Keratinocyte (primary cell): Measurements from ENCODE around the gene GNPTG. TPM values are rescaled to one million over a fixed set of nuclear protein-coding genes. Genes with fewer than 3 reads are reported as not detected.

Experiments
- DNase-seq: peaks from one replicate; pipeline ENCODE4 v3.0.0-alpha.2; 2011; ENCODE audit warnings: low read depth, missing footprints, low spot score
- FAIRE-seq: peaks from 2 replicates; lab custom pipeline; 2011; peaks lifted over from hg19 to GRCh38; lab: Jason Lieb, UNC
- H2AFZ ChIP-seq: 2 replicates; pipeline ENCODE4 v1.6.0; 2012; ENCODE audit warnings: low read length, control low read depth, inconsistent platforms; ENCODE audit not compliant: control insufficient read depth
- H3K27ac ChIP-seq: 2 replicates; pipeline ENCODE4 v1.5.1; 2011; ENCODE audit warnings: low read length; ENCODE audit not compliant: control insufficient read depth, insufficient read depth
- H3K27me3 ChIP-seq: 3 replicates; pipeline ENCODE4 v1.6.0; 2011; ENCODE audit warnings: low read length; ENCODE audit not compliant: control insufficient read depth, insufficient read depth; ENCODE audit errors: extremely low read depth
- H3K36me3 ChIP-seq, 2 experiments: 2 replicates in 1 of 2; 3 replicates in 1 of 2; pipeline ENCODE4 v1.5.1; 2011; ENCODE audit warnings: low read length in 2 of 2, mild to moderate bottlenecking in 1 of 2; ENCODE audit not compliant: control insufficient read depth in 2 of 2, insufficient read depth in 2 of 2; ENCODE audit errors: extremely low read depth in 1 of 2
- H3K4me1 ChIP-seq: 3 replicates; pipeline ENCODE4 v1.5.1; 2011; ENCODE audit warnings: low read length; ENCODE audit not compliant: control insufficient read depth, insufficient read depth; ENCODE audit errors: extremely low read depth
- H3K4me2 ChIP-seq: 3 replicates; pipeline ENCODE4 v1.6.0; 2011; ENCODE audit warnings: low read depth, low read length; ENCODE audit not compliant: control insufficient read depth, insufficient read depth; ENCODE audit errors: extremely low read depth
- H3K4me3 ChIP-seq, 3 experiments: fragments of 200-600 bp in 1 of 3; sonication (generic) in 1 of 3; 2 replicates in 2 of 3; 3 replicates in 1 of 3; pipeline ENCODE4 v1.5.1; 2011 to 2016; ENCODE audit warnings: low read length in 3 of 3, mild to moderate bottlenecking in 3 of 3, control low read depth in 2 of 3, inconsistent platforms in 1 of 3, low read depth in 1 of 3, mixed read lengths in 1 of 3, mixed run types in 1 of 3, moderate library complexity in 1 of 3; ENCODE audit not compliant: control insufficient read depth in 2 of 3, insufficient read depth in 2 of 3; ENCODE audit errors: extremely low read depth in 1 of 3
- H3K79me2 ChIP-seq: 2 replicates; pipeline ENCODE4 v1.6.0; 2012; ENCODE audit warnings: low read length; ENCODE audit not compliant: control insufficient read depth, insufficient read depth
- H3K9ac ChIP-seq: 3 replicates; pipeline ENCODE4 v1.6.0; 2011; ENCODE audit warnings: low read length; ENCODE audit not compliant: control insufficient read depth, insufficient read depth; ENCODE audit errors: extremely low read depth
- H3K9me1 ChIP-seq: 3 replicates; pipeline ENCODE4 v1.6.0; 2011; ENCODE audit warnings: low read length; ENCODE audit not compliant: control insufficient read depth, insufficient read depth; ENCODE audit errors: extremely low read depth
- H3K9me3 ChIP-seq: 2 replicates; pipeline ENCODE4 v1.5.1; 2012; ENCODE audit warnings: low read depth, low read length; ENCODE audit not compliant: control insufficient read depth
- H4K20me1 ChIP-seq: 3 replicates; pipeline ENCODE4 v1.6.0; 2011; ENCODE audit warnings: low read length; ENCODE audit not compliant: control insufficient read depth, insufficient read depth; ENCODE audit errors: extremely low read depth
- EZH2 ChIP-seq: IDR thresholded peaks from one replicate; pipeline ENCODE4 v1.6.1; 2012; ENCODE audit warnings: inconsistent platforms, mild to moderate bottlenecking, low read length, moderate library complexity
- dilution Hi-C: fragments of 300-500 bp; cut with MboI; formaldehyde crosslinking; loops from one replicate; pipeline ENCODE4 v1.7.0; 2020; ENCODE audit warnings: low sequenced_read_pairs; ENCODE audit not compliant: extremely low pct_ligation_motif_present
- polyA plus RNA-seq, 5 experiments: library from polyadenylated mRNA; depleted of rRNA in 3 of 5; stranded (reverse) in 3 of 5; stranded (forward) in 1 of 5; unstranded in 1 of 5; fragments of >200 nt; gene quantifications; 1 replicate in 1 of 5; 2 replicates in 3 of 5; 3 replicates in 1 of 5; pipeline versions ENCODE4 v1.2.1 to v1.2.3, GENCODE V29; 2011 to 2012; ENCODE audit warnings: missing spikeins in 2 of 5, low read depth in 1 of 5, low replicate concordance in 1 of 5
- TF ChIP-seq, protein P1 (sequence below), 3 experiments: IDR thresholded peaks in 1 of 3; conservative IDR thresholded peaks in 1 of 3; optimal IDR thresholded peaks in 1 of 3; 2 replicates in 2 of 3; 3 replicates in 1 of 3; pipeline versions ENCODE3 to v1.5.1; 2011; ENCODE audit warnings: low read length in 3 of 3, mild to moderate bottlenecking in 3 of 3, moderate library complexity in 2 of 3, control low read depth in 1 of 3, inconsistent platforms in 1 of 3; ENCODE audit not compliant: insufficient read depth in 2 of 3; ENCODE audit errors: extremely low read depth in 1 of 3

Gene GNPTG
- polyA plus RNA-seq, 1 donor (not counting 4 experiments of a cell fraction or from before 2014, with no cell fraction given) = 30.9 TPM

DNA sequence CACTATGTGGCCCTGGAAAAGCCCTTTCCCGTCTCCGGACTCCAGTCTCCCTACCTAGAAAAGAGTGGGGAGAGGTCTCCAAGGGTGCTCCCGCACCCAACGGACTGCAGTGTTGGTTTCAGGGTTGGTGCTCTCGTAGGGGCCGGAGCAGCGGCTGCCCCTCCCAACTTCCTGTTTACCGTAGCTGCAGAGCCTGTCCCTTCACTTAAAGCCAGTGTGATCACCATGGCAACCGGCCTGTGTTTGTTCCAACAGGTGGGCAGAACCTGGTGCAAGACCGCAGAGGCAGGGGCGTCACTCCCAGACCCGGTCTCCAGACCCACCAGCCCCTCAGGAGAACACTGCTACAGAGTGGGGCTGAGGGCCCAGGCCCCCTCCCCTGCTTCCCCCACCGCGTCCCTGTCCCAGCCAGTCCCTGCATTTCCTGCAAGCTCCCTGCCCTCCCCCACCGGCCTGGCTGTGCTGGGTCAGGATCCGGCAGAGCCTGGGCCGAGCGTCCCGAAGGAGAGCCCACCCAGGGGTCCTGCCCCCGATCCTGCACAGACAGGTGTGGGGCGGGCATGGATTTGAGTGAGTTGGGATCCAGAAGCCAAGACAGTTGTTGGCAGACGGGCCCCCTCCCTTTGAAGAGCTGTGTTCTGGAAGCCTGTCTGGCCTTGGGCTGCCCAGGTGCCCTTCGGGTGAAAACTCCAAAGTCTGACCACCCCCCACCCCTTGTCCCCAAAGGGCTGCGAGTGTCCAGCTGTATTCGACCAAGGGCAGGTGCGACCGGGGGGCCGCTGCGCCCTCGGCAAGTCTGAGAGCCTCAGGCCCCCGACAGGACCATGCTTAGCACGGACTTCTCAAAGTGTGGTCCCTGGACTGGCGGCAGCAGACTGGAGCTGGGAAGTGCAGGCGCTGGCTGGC, 19.8 kb upstream of the GNPTG start:
- Histone ChIP-seq H3K4me1 (no peaks in the 10 kb centered on the region), H3K27me3 (peaks cover 58% of the 10 kb centered on the region), H3K27ac (no peak overlapping the region), H2AFZ (no peak overlapping the region), H3K79me2 (no peaks in the 10 kb centered on the region), H3K9me1 (no peaks in the 10 kb centered on the region), H3K4me2 (no peak overlapping the region), H4K20me1 (peaks cover 5% of the 10 kb centered on the region), H3K9ac (no peak overlapping the region), H3K9me3 (no peaks in the 10 kb centered on the region), H3K36me3 (no peaks in the 10 kb centered on the region), H3K4me3 (no peak overlapping the region)
- dilution Hi-C loops = no loop called here
- DNase-seq (no peak), FAIRE-seq (no peak)
- TF ChIP-seq EZH2 = peak; percentile 24
- TF ChIP-seq, protein P1, sequence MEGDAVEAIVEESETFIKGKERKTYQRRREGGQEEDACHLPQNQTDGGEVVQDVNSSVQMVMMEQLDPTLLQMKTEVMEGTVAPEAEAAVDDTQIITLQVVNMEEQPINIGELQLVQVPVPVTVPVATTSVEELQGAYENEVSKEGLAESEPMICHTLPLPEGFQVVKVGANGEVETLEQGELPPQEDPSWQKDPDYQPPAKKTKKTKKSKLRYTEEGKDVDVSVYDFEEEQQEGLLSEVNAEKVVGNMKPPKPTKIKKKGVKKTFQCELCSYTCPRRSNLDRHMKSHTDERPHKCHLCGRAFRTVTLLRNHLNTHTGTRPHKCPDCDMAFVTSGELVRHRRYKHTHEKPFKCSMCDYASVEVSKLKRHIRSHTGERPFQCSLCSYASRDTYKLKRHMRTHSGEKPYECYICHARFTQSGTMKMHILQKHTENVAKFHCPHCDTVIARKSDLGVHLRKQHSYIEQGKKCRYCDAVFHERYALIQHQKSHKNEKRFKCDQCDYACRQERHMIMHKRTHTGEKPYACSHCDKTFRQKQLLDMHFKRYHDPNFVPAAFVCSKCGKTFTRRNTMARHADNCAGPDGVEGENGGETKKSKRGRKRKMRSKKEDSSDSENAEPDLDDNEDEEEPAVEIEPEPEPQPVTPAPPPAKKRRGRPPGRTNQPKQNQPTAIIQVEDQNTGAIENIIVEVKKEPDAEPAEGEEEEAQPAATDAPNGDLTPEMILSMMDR (optimal IDR thresholded peaks at IDR 0.05 in 1 of 3, IDR thresholded peaks at IDR 0.05 in 1 of 3, conservative IDR thresholded peaks at IDR 0.05 in 1 of 3; ENCODE audit: extremely low read depth in 1 of 3, insufficient read depth in 2 of 3, low read length in 3 of 3) = no peak

DNA sequence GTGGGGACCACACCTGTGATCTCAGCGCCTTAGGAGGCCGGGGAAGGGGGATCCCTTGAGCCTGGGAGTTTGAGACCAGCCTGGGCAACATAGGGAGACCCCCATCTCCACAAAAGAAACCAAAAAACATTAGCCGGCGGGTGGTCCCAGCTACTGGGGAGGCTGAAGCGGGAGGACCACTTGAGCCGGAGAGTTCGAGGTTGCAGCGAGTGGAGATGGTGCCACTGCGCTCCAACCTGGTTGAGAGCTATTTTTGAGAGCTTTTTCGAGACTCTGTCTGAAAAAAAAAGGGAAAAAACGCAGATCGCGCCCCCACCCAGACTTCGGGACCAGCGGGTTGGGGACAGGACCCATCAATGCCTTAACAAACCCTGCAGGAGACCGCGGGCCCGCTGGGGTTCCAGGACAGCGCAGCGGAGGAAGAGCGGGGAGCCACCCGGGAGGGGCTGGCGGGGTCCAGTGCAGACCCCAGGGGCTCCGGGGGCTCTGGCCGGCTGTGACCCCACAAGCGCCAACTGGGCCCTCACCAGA, 19.0 kb upstream of the GNPTG start:
- Histone ChIP-seq H2AFZ (no peak overlapping the region), H3K27ac (no peak overlapping the region), H3K9ac (no peak overlapping the region), H3K4me3 (no peak overlapping the region), H3K79me2 (no peaks in the 10 kb centered on the region), H3K9me3 (no peaks in the 10 kb centered on the region), H3K4me2 (no peak overlapping the region), H3K9me1 (no peaks in the 10 kb centered on the region), H4K20me1 (peaks cover 5% of the 10 kb centered on the region), H3K36me3 (no peaks in the 10 kb centered on the region), H3K27me3 (peaks cover 62% of the 10 kb centered on the region), H3K4me1 (no peaks in the 10 kb centered on the region)
- TF ChIP-seq, protein P1 (optimal IDR thresholded peaks at IDR 0.05 in 1 of 3, IDR thresholded peaks at IDR 0.05 in 1 of 3, conservative IDR thresholded peaks at IDR 0.05 in 1 of 3; ENCODE audit: extremely low read depth in 1 of 3, insufficient read depth in 2 of 3, low read length in 3 of 3) = no peak
- peak; percentile 83 for TF ChIP-seq EZH2
- dilution Hi-C loops = no loop called here
- DNase-seq (no peak), FAIRE-seq (no peak)
